ENCODE measurements around the gene RPL22. TPM values are rescaled to one million over a fixed set of nuclear protein-coding genes. Genes with fewer than 3 reads are reported as not detected.

RPL22 gene
- total RNA-seq, 1 experiment from 2014 or later: 149 TPM

DNA sequence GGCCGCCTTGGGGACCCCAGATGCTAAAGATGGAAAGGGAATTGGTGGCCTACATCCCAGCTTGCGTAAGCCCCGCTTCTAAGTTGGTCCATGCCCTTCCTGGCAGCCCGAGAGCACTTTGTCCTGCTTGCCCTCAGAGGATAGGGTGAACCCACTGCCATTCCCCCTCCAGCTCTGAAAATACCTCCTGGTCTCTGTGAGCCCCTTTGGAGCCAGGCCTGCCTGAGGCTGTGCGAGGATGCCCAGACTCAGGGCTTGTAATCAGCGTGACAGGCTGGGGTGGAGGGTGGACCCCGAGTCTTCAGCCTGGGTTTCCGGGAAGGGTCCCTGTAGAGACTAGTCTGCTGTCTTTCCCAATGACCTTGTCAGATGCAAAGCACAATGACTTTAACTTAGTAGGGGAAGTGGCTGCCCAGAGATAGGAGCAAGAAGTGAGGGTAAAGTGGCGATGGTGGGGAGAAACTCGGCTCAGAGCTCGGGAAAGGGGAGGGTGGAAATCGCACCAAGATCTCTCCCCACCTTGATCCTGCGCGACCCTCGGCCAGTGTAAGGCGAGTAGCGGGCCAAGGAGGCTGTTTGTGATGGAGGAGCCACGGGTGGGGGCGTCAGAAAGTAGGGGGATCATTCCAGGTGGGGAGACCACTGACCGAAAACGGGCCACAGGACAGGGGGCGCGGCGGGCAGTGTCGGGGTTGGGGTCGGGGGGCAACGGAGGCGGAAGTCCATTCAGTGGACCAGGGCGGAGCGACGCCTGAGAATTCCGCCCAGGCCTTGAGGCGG lies 41.9 kb upstream of the RPL22 start:
- no peak overlapping the region for H3K27ac ChIP-seq
- H3K4me3 ChIP-seq: no peak overlapping the region
- peaks cover 46% of the 10 kb centered on the region for H3K27me3 ChIP-seq (replicated peaks)
- peaks cover 10% of the 10 kb centered on the region for H3K4me1 ChIP-seq (replicated peaks)
- DNase-seq (ENCODE audit: low read depth in 1 of 2, low spot score in 2 of 2): no peak
- H3K36me3 ChIP-seq: no peaks in the 10 kb centered on the region
- H3K9me3 ChIP-seq (replicated peaks): no peaks in the 10 kb centered on the region

- Histone ChIP-seq H3K4me3 (no peak overlapping the region), H3K36me3 (peaks cover 5% of the 10 kb centered on the region), H3K9me3 (replicated peaks) (0 out of 2 replicates have a peak, but pooled peaks cover under 1% of the 10 kb centered on the region), H3K4me1 (replicated peaks) (peaks cover 11% of the 10 kb centered on the region), H3K27me3 (replicated peaks) (peaks cover 37% of the 10 kb centered on the region), H3K27ac (no peak overlapping the region)
- no peak for DNase-seq (ENCODE audit: low read depth in 1 of 2, low spot score in 2 of 2)
Measured at GRCh38 chr1:6239950-6240768, 40.8 kb upstream of the RPL22 start.

GRCh38 chr1:6239213-6239752 lies 39.9 kb upstream of the RPL22 start:
- Histone ChIP-seq H3K9me3 (replicated peaks) (0 out of 2 replicates have a peak, but pooled peaks cover 3% of the 10 kb centered on the region), H3K4me3 (no peak overlapping the region), H3K27me3 (replicated peaks) (peaks cover 32% of the 10 kb centered on the region), H3K4me1 (replicated peaks) (peaks cover 19% of the 10 kb centered on the region), H3K36me3 (peaks cover 13% of the 10 kb centered on the region), H3K27ac (no peak overlapping the region)
- DNase-seq (ENCODE audit: low read depth in 1 of 2, low spot score in 2 of 2): no peak

DNA sequence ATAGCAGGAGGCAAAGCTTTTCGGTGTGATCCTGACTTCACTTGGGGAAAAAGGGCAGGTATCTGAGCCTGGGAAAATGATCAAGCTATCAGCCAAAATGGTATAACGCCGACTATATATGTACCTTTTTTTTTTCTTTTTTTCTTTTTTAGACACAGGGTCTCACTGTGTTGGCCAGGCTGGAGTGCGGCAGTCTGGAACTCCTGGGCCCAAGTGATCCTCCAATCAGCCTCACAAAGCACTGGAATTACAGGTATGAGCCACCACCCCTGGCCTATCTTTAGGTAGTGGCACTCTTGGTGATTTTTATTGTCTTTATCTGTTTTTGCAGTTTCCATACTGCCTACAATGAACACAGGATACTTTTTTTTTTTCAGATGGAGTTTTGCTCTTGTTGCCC lies 37.7 kb upstream of the RPL22 start:
- peaks cover 35% of the 10 kb centered on the region for H3K36me3 ChIP-seq
- H3K27ac ChIP-seq: no peak overlapping the region
- peaks cover 15% of the 10 kb centered on the region for H3K27me3 ChIP-seq (replicated peaks)
- H3K4me3 ChIP-seq: no peak overlapping the region
- DNase-seq (ENCODE audit: low read depth in 1 of 2, low spot score in 2 of 2): no peak
- H3K4me1 ChIP-seq (replicated peaks): peaks cover 25% of the 10 kb centered on the region
- 0 out of 2 replicates have a peak, but pooled peaks cover 3% of the 10 kb centered on the region for H3K9me3 ChIP-seq (replicated peaks)

DNA sequence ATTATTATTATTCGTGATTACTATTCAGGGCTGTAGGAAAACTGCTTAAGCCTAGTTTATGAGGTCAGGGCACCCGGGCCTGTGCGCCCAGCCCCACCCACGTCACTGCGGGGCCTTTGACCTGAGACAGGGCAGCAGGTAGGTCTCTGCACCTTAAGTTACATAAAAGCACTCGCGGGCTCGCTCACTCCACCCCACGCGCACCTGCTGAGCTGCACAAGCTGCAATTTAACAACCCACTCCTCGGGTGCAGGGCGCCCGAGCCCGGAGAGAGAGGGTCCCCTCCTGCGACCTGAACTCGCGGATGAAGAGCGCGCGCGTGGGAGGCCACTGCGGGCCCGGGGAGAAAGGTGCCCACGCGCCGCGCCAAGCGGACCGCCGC lies 35.9 kb upstream of the RPL22 start:
- Histone ChIP-seq H3K27me3 (replicated peaks) (no peaks in the 10 kb centered on the region; the same call in 1 of the 2 replicates), H3K27ac (peak overlapping the region; percentile 26; the same call in 1 of the 2 replicates), H3K36me3 (peaks cover 52% of the 10 kb centered on the region), H3K4me3 (peak overlapping the region; percentile 99), H3K9me3 (replicated peaks) (0 out of 2 replicates have a peak, but pooled peaks cover 3% of the 10 kb centered on the region), H3K4me1 (replicated peaks) (peaks cover 23% of the 10 kb centered on the region)
- DNase-seq (ENCODE audit: low read depth in 1 of 2, low spot score in 2 of 2): no peak

DNA sequence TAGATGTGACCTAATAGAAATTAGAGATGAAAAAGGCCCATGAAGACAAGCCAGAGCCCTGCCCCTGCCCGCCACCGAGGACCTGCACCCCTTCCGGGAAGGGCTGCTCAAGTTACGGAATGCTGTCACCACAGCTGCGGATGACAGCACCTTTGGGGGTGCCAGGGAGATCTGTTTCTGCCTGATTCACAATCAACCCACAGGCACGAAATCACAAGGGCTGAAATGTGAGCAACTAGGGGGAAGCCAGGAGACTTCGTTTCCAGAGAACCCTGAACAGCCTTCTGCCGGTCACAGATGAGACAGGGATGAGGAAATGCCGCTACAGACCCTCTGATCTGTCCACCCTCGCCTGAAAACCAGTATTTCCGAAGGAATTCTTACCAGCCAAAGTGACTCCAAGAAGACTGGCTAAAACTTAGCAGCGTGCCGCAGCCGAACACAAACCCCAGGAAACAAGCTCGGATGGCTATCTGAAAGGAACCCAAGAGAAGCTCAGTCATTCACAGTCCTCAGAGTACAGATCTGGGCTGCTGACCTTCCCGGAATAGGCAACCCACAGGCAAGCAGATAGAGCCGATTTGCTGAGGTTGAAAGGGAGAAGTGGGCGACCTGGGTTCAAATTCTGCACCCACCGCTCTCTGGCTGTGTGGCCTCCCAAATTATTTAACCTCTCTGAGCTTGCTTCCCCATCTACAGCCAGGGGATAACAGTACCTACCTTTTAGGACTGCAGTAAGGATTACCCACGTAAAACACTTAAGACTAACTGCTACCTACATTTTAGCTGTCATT lies 35.3 kb upstream of the RPL22 start:
- Histone ChIP-seq H3K27ac (peak overlapping the region; percentile 26; the same call in 1 of the 2 replicates), H3K9me3 (replicated peaks) (0 out of 2 replicates have a peak, but pooled peaks cover 3% of the 10 kb centered on the region), H3K4me1 (replicated peaks) (peaks cover 23% of the 10 kb centered on the region), H3K4me3 (peak overlapping the region; percentile 99), H3K36me3 (peaks cover 58% of the 10 kb centered on the region), H3K27me3 (replicated peaks) (no peaks in the 10 kb centered on the region; the same call in 1 of the 2 replicates)
- no peak for DNase-seq (ENCODE audit: low read depth in 1 of 2, low spot score in 2 of 2)

- no peak overlapping the region for H3K27ac ChIP-seq
- no peak for DNase-seq (ENCODE audit: low read depth in 1 of 2, low spot score in 2 of 2)
- no peak overlapping the region for H3K4me3 ChIP-seq
Measured at GRCh38 chr1:6233376-6233775, 34.0 kb upstream of the RPL22 start.

DNA sequence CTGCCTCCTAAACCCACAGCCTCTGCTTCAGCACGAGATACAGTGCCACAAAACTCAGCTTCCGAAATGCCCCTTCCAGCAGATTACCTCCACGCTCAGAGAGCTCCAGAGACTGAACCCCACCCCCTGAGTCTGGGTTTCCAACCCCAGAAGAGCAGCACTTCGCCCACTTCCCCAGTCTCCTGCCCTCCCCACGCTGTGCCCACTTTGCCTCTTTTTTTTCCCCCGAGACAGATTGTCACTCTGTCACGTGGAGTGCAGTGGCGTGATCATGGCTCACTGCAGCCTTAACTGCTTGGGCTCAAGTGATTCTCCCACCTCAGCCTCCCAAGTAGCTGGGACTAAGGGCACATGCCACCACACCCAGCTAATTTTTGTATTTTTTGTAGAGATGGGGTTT lies 26.3 kb upstream of the RPL22 start:
- Histone ChIP-seq H3K36me3 (peaks cover 93% of the 10 kb centered on the region), H3K27me3 (replicated peaks) (no peaks in the 10 kb centered on the region), H3K4me1 (replicated peaks) (peaks cover 9% of the 10 kb centered on the region), H3K9me3 (replicated peaks) (no peaks in the 10 kb centered on the region), H3K4me3 (no peak overlapping the region), H3K27ac (no peak overlapping the region)
- no peak for DNase-seq (ENCODE audit: low read depth in 1 of 2, low spot score in 2 of 2)

More at GRCh38 chr1:6233376-6233775, 34.0 kb upstream of the RPL22 start:
- Histone ChIP-seq H3K9me3 (replicated peaks) (0 out of 2 replicates have a peak, but pooled peaks cover 3% of the 10 kb centered on the region), H3K4me1 (replicated peaks) (peaks cover 23% of the 10 kb centered on the region), H3K27me3 (replicated peaks) (no peaks in the 10 kb centered on the region), H3K36me3 (peaks cover 68% of the 10 kb centered on the region)

DNA sequence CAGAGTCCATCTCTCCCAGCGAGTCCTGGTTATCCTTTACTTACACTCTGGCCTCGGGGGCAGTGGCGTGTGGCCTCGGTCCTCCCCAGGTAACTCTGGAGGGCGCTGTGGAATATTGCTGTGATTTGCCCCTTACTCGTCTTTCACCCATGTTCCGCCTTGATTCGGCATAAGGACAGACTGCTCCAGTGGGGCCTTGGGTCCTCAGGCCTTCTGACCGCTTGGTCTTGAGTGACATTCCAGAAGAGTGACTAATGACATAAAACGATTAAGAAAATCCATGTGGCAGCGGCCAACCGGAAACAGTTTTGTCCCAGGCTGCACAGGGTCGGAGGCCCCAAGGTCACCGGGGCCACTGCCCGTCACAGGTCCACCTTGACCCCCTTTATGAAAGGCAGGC lies 25.3 kb upstream of the RPL22 start:
- Histone ChIP-seq H3K9me3 (replicated peaks) (no peaks in the 10 kb centered on the region), H3K4me3 (no peak overlapping the region), H3K4me1 (replicated peaks) (peaks cover 9% of the 10 kb centered on the region), H3K36me3 (peaks cover 92% of the 10 kb centered on the region), H3K27me3 (replicated peaks) (no peaks in the 10 kb centered on the region), H3K27ac (no peak overlapping the region)
- no peak for DNase-seq (ENCODE audit: low read depth in 1 of 2, low spot score in 2 of 2)

- no peaks in the 10 kb centered on the region for H3K27me3 ChIP-seq (replicated peaks)
- DNase-seq (ENCODE audit: low read depth in 1 of 2, low spot score in 2 of 2): no peak
- peaks cover 85% of the 10 kb centered on the region for H3K36me3 ChIP-seq
- H3K4me3 ChIP-seq: no peak overlapping the region
- H3K4me1 ChIP-seq (replicated peaks): peaks cover 9% of the 10 kb centered on the region
- no peak overlapping the region for H3K27ac ChIP-seq
- no peaks in the 10 kb centered on the region for H3K9me3 ChIP-seq (replicated peaks)
Measured at GRCh38 chr1:6223617-6224016, 24.2 kb upstream of the RPL22 start.

GRCh38 chr1:6222636-6223035 lies 23.2 kb upstream of the RPL22 start:
- no peaks in the 10 kb centered on the region for H3K27me3 ChIP-seq (replicated peaks)
- H3K36me3 ChIP-seq: peaks cover 78% of the 10 kb centered on the region
- no peak overlapping the region for H3K4me3 ChIP-seq
- H3K27ac ChIP-seq: no peak overlapping the region
- DNase-seq (ENCODE audit: low read depth in 1 of 2, low spot score in 2 of 2): no peak
- no peaks in the 10 kb centered on the region for H3K9me3 ChIP-seq (replicated peaks)
- peaks cover 9% of the 10 kb centered on the region for H3K4me1 ChIP-seq (replicated peaks)

- Histone ChIP-seq H3K36me3 (peaks cover 67% of the 10 kb centered on the region), H3K4me3 (no peak overlapping the region), H3K4me1 (replicated peaks) (peaks cover 9% of the 10 kb centered on the region), H3K27ac (no peak overlapping the region), H3K27me3 (replicated peaks) (no peaks in the 10 kb centered on the region), H3K9me3 (replicated peaks) (no peaks in the 10 kb centered on the region)
- DNase-seq (ENCODE audit: low read depth in 1 of 2, low spot score in 2 of 2): no peak
Measured at GRCh38 chr1:6221210-6221784, 21.9 kb upstream of the RPL22 start.

- Histone ChIP-seq H3K27ac (no peak overlapping the region), H3K27me3 (replicated peaks) (no peaks in the 10 kb centered on the region), H3K4me1 (replicated peaks) (peaks cover 8% of the 10 kb centered on the region), H3K9me3 (replicated peaks) (no peaks in the 10 kb centered on the region), H3K4me3 (no peak overlapping the region), H3K36me3 (peaks cover 56% of the 10 kb centered on the region)
- no peak for DNase-seq (ENCODE audit: low read depth in 1 of 2, low spot score in 2 of 2)
Measured at GRCh38 chr1:6220236-6220635, 20.8 kb upstream of the RPL22 start.

Measured in SJSA1 (cell line).